Measurements from ENCODE around the gene CIITA.
"Not testable (repeated sequence)": the region's sequence is repeated elsewhere in the genome, so short reads cannot be mapped to it uniquely, and the experiment has no call there.

CIITA gene

DNA sequence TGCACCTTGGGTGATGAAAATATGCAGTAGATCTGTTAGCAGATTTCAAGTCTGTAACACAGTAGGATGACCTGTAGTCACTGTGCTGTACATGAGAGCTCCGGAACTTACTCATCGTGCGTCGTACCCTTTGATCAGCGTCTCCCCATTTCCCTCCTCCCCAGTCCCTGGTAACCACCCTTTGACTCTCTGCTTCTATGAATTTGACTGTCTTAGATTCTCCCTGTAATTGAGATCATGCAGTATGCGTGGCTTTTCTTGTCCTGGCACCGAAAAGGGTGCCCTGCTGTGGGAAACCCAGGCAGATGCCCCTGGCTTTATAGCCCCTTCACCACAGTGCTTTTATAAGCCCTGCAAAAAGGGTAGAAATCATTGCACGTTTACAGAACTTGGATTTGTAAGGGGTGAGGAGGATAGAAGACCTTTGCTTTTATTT is 87.9 kb downstream of the CIITA start:
- no peak for DNase-seq

DNA sequence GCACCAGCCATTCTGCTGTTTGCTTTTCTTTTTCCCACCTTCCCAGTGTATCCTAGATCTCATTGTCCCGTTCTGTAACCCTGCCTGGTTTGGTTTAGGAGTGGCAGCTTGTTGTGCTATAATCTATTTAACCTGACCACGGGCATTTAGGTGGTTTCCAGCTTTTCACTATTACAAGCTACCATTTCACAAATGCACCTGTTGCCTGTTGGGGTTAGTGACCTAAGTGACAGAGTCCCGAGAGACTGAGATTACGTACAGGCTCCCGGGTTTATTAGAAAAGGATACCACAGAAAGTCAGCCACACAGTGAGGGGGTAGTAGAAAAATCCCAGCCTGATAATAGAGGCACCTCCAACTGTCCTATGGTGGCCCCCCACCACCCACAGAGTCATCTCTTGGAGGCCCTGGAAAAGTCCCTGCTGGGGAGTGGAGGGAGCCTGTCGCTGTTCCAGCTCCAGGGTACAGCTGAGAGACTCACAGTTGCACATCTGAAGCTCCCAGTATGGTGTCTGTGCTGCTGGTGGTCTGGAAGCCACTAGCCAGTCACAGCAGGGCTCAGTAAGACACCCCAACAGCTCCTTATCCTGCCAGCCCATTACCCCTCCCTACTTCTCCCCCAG is 88.5 kb downstream of the CIITA start:
- no peak for DNase-seq

DNA sequence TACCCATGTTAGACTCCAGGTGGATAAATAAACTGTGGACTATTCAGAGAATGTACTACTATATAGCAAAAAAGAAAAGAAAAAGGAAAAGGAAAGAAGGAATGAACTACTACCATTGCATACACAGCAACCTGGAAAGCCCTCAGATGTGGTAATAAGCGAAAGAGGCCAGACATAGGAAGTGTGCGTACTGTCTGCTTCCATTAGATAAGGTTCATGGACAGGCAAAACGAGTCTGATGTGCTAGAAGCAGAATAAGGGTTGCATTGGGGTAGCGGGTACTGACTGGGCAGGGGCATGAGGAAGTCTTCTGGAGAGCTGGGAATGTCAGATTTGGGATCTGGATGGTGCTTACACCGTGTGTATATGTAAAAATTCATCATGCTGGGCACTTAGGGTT is 89.1 kb downstream of the CIITA start:
- DNase-seq: no peak

DNA sequence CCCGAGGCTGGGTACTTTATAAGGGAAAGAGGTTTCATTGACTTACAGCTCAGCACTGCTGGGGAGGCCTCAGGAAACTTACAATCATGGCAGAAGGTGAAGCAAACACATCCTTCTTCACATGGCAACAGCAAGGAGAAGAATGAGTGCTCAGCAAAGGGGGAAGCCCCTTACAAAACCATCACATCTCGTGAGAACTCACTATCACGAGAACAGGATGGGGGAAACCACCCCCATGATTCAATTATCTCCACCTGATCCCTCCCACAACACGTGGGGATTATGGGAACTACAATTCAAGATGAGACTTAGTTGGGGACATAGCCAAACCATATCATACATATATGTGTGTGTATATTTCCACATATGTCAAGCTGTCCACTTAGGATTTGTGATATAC is 89.6 kb downstream of the CIITA start:
- DNase-seq: not testable (repeated sequence)

DNA sequence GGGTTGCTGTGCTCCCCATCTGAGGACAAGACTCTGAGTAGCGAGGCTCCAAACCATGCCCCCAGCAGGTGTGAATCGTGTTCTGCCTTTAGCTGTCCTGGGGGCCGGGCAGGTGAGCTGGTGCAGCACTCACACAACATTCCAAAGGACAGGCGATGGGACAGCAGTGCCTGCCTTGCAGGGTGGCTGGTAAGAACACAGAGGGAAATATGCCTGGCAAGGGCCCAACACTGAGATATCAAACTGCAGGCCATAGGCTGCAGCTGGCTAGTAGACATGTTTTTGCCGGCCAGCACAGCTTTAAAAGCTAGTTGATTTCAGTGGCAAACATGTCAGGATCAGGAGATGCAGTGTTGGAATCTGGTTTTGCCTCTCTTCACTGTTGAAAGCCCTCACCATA is 91.0 kb downstream of the CIITA start:
- DNase-seq: no peak

DNA sequence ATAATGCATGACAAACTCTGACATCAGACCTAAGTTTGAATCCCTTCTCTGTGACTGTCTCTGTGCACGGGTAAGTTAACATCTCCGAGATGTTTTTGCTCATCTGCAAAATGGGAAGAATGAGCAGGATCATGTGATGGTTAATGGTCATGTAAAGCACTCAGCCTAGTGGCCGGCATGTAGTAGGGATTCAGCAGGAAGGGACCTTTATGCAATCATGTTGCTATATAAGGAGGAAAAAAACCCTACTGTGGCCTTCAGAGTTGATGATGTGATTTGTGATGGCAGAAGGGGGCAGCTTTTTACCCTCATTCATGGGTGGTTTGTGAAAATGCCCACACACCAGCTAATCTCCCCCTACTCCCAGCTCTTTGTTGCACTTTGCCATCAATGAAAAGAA is 91.5 kb downstream of the CIITA start:
- DNase-seq: no peak

DNA sequence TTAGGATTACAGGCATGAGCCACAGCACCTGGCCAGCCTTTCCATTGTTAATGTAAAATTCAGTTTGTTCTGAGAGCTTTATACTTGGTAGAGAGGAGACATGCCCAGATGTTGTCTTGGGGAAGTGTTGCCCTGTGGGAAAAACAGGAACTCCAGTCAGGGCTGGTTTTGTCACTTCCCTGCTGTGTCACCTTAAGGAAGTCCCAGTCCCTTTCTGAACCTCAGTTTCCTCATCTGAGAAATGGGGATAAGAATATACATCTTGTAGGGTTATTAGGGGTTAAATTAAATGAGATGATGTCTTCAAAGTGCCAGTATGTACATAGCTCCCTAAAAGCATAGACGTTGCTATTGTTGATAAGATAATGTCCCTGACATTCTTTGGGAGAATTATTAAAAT is 92.6 kb downstream of the CIITA start:
- DNase-seq: no peak

DNA sequence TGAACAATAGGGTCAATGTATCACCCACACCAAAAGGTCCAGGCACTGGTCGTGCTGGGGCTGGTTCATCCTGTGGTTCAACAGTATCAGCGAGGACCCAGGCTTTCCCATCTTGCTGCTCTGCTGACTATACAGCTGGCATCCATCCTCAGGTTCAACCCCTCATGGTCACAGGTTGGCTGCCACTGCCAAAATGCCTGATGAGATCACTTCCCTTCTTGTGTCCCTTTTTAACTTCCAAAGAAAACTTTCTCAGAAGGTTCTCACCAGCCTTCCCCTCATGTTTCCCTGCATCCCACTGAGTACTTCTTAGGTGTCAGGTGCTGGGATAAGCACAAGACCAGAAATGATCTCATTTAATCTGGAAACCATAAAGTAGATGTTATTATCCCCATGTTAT is 93.1 kb downstream of the CIITA start:
- no peak for DNase-seq

DNA sequence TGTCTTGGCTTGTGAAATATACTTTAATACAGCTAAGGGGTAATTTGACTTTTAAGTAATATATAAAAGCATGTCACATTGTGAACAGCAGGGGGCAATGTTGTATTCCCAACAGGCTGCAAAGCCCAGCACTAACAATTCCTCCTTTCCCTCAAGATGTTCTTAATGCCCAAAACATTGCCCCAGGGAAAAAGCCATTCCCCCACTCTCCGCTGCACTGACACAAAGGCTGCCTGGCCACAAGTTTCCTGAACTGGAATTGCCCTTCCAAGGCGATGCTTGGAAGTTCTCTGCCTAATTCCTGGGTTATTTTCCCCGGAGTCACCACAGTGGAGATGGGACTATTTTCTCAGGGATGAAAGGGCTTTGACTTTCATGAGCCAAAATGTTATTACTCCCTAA is 94.6 kb downstream of the CIITA start:
- peak; percentile 57 for DNase-seq

DNA sequence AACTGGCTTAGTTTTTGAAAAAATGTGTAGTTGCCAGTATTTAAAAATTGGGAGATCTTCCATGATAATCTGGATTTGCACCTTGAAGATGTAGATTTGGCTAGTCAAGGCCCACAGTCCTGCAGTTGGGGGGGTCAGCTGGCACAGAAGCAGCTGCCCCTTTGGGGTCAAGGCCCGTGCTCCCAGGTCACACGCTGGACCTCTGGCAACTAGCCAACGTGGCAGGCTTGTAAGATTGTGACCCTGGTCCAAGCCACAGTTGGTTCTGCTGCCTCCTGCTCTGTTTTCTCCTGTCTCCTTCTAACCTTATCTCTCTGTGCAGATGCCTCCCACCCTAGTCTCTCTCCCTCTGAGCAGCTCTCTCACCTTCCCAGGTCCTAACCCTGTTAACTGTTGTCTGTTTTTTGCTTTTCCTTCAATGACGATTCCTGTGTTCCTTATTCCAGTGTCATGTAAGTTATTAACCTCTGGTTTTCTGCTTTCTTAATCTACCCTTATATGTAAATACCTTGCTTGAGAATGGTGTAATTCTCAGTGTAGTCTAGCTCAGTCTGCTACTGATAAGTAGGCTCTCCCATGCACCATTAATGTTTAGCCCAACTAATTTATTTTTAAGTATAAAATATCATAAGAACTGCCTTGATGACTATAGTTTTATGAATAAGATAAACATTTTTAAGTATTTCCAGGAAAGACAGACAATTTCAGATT is 95.3 kb downstream of the CIITA start:
- DNase-seq: no peak

DNA sequence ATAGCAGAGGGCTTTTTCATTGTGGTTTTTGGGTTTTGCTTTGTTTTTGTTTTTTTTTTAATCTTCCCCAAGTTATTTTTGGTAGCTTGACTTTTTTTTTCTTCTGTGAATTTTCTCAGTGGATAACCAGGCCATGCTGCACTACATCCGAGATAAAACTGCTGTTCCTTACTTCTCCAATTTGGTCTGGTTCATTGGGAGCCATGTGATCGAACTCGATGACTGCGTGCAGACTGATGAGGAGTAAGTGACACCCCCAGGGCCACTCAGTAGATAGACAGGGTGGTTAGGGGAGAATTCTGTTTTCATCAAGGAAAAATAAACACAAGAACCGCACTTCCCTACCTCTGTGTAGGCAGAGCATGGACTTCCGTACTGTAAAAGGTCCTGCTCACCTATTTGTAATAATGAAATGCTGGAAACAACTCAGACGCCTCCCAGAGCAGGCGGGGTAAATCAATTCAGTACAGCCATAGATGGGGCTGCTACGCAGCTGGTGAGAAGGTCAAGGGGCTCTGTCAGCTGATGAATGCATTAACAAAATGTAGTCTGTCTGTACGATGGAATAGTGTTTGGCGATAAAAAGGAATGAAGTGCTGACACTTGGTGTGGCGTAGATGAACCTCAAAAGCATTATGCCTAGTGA is 95.9 kb downstream of the CIITA start:
- no peak for DNase-seq

DNA sequence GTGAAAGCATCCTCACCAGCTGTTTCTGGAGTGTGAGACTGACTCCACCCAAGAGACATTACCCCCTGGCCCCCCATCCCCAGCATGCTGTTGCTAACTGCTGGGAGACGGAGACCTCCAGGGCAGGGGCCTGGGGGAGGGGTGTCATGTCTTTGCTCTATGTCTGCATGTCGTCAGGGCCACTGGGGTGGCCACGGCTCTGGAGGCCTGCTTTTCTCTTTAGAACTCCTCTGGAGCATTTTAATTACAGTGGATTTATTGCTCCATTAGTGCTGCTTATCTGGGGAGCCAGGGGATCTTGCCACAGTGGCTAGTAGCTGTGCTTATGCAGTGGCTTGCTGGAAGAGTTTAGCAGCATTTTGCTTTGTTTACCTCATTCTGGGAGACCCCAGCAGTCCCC is 99.6 kb downstream of the CIITA start:
- no peak for DNase-seq

DNA sequence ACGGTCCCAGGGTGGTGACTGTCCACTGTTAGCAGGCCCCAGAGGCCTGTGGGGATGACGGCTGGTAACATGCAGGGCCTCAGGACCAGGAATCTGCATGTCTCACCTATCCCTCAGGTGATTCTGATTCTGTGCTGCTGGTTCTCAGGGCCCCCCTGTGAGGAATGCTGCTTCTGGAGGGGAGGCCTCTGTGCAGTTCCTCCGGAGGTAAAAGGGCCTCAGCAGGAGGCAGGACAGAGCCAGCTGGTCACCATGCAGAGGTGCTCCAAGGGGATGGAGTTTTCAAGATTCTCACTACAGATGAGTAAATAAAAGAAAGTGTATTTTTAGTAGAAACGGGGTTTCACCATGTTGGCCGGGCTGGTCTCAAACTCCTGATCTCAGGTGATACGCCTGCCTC is 101.1 kb downstream of the CIITA start:
- no peak for DNase-seq

DNA sequence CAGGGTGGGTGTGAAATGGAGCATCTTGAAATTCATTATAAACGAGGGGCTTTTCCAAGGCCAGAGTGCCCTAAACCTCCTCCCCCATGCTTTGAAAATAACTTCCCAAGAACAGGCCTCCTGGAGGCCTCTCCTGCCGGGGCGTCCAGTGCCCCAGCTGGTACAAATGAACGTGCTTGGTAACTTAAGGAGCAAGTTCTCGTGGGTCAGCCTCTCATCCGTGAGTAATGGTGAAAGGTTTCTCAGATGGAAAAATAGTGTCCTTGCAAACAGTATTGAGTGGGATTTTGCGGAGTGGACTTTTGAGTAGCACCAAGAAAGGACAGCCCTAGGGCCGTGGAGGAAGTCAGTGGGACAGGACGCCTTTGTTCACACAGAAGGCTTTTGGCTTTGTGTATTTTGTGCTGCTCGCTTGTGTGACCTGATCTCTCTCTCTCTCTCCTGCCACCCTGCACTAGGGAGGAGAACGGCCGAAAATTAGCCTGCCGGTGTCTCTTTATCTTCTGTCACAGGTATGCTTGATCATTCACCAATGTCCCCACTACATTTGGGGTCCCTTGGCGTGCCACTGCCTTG is 102.0 kb downstream of the CIITA start:
- no peak for DNase-seq

DNA sequence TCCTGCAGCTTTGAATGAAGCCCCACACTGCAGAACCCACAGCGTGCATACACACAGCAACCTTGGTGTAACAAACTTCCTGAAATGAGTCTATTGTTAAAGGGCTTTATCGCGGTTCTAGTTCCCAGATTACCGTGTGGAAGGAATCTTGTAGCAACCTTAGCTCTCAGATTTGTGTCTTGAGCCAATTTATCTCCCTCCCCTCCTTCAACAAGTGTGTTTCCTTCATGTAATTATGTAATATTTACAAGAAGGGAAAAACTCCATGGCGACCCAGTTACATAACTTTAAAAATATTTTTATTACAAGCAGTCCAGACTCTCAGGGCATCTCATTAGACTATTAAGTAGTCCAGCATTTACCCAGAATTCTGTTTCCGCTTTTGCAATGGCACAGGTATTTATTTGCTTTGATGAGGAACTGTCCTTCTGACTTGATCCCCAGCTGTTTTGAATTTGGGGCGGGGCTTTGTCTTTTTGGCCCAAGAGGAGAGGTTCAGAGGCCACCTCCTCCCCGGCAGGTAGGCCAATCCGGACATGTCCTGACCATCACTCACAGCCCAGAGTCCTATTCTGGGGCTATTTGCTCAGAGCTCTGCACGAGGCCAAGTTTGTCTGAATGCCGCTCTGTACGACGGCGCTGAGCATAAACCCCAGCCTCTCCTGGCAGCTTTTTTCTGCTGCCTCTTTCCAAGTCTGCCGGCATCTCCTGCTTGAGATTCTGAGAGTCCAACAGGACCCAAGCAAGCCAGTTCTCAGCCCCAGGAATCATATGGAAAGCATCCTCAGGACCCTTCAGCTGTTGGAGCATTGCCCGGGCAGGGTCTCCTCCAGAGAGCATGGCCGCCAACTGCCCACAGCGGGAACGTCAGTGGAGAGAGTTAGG is 103.0 kb downstream of the CIITA start:
- DNase-seq: no peak

DNA sequence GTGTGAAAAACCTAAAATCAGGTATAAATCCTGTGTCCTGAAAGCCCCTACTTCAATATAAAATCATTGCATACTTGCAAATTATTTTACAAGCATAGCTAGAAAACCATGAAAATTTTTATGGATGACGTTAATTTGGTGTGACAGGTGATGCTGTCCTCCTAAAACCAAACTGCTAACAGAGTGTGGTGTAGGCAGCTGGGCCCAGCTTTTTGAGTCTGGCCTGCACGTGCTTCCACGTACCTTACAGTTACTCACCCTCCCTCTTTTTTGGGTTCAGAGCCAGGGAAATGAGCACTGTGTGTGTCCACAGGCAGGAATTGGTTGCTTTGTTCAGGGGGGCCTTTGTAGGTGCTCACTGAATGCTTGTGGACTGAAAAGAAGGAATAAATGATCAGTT is 103.8 kb downstream of the CIITA start:
- no peak for DNase-seq

DNA sequence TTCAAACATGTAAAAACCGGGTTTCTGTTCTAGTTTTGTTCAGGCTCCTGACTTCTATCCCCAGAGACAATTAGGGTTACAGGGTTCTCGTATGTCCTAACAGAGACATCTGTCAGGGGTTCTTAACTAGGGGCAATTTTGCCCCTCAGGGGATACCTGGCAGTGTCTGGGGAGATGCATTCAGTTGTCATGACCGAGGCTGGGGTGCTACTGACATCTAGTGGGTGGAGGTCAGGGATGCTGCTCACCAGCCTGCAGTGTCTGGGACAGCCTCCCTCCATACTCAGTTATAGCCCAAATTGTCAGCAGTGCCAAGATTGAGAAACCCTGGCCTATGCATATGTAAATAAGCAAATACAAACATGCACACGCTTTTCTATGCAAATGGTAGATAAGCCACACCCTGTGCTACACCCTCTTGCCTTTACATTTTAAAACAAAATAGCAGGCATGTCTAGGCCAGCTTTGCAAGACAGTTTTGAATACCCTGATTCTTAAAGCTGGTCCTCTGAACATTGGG is 104.8 kb downstream of the CIITA start:
- DNase-seq: no peak

DNA sequence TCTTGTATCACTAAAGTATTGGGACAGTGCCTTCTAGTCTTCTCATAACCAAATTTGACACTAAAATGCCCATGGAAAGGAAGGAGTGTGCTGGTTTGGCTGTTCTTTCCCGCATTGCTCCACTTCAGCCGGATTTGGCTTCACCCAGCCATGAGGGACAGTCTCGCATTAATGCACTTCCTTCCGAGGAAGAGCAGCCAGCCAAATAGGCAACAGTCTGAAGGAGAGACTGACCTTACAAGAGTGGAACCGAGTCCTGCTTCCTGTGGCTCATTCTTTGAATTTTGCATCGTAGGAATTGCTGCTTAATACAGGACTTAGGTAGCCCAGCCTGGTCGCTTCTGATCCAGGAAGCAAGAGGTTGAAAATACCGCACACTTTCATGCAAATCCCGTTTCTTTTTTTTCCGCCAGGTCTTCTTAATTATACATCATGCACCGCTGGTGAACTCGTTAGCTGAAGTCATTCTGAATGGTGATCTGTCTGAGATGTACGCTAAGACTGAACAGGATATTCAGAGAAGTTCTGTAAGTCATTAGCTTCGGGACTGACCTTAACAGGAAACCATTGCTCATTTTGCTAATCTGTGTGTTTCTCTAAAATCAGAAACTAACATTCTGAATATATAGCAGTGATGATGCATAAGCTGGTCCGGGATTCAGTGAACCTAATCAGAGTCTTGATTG is 105.6 kb downstream of the CIITA start:
- DNase-seq: no peak

DNA sequence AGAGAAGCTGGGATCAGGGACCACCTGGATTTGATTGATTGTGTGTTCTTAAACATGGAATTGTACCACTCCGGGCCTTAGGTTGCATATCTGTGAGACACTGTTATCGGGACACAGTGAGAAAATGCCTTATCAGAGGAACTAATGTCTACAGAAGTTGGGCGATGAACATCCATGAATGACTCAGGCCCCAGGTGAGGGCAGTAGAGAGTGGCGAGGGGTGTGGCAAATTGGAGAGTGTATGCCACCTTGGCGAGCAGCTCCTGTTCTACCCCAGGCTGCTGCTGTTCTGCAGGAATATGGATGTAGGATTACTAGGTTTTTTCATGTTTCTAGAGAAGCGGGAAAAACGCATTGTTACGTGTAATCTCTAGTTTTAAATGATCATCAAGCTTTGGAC is 106.2 kb downstream of the CIITA start:
- no peak for DNase-seq

DNA sequence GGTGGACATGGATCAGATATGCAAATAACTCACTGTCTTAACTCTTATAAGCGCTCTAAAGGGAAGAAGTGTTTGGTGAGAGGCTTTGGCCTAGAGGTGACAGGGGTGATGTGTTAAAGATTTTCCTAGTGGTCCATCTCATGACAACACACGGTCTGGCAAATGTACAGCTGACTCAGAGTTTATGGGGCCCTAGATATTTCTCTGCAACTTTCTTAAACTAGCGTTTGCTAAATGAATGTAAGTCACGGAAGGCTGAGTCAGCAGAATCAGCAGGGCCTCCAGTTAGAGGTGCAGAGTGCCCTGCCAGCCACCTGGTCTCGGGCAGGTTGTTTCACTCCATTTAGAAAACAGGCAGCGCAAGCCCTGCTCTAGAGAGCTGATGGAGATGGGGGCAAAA is 107.5 kb downstream of the CIITA start:
- DNase-seq: no peak
